Adipocyte (in vitro differentiated cells): ENCODE measurements around the gene SEL1L.
"Not testable (repeated sequence)": the region's sequence is repeated elsewhere in the genome, so short reads cannot be mapped to it uniquely, and the experiment has no call there.

Source experiments
- DNase-seq: peaks from one replicate; pipeline ENCODE4 v3.0.0-alpha.2; 2015; ENCODE audit warnings: low read depth
- H3K27me3 ChIP-seq: replicated peaks from 2 replicates; pipeline ENCODE4 v1.7.0; 2013; ENCODE audit warnings: mild to moderate bottlenecking, low read length, moderate library complexity; ENCODE audit not compliant: control insufficient read depth, insufficient read depth
- H3K36me3 ChIP-seq: 2 replicates; pipeline ENCODE4 v1.7.0; 2013; ENCODE audit warnings: low read length, mild to moderate bottlenecking, moderate library complexity; ENCODE audit not compliant: control insufficient read depth, insufficient read depth, severe bottlenecking
- H3K4me1 ChIP-seq: 2 replicates; pipeline ENCODE4 v1.7.0; 2013; ENCODE audit warnings: mild to moderate bottlenecking, low read length, moderate library complexity; ENCODE audit not compliant: control insufficient read depth, insufficient read depth
- H3K4me3 ChIP-seq: 2 replicates; pipeline ENCODE4 v1.7.0; 2013; ENCODE audit warnings: mild to moderate bottlenecking, low read length, moderate library complexity
- H3K9ac ChIP-seq: 2 replicates; pipeline ENCODE4 v1.7.0; 2013; ENCODE audit warnings: mild to moderate bottlenecking, low read length, moderate library complexity
- H3K9me3 ChIP-seq: 2 replicates; pipeline ENCODE4 v1.7.0; 2013; ENCODE audit warnings: mild to moderate bottlenecking, low read length, moderate library complexity; ENCODE audit not compliant: control insufficient read depth

The SEL1L gene

GRCh38 chr14:81555051-81555450, 21.4 kb upstream of the SEL1L start:
- Histone ChIP-seq H3K4me3 (no peak overlapping the region), H3K4me1 (peaks cover 3% of the 10 kb centered on the region), H3K36me3 (no peaks in the 10 kb centered on the region), H3K9ac (no peak overlapping the region), H3K9me3 (no peaks in the 10 kb centered on the region), H3K27me3 (no peaks in the 10 kb centered on the region)
- DNase-seq = no peak

GRCh38 chr14:81551471-81551870, 17.8 kb upstream of the SEL1L start:
- no peaks in the 10 kb centered on the region for H3K27me3 ChIP-seq
- H3K36me3 ChIP-seq = no peaks in the 10 kb centered on the region
- no peaks in the 10 kb centered on the region for H3K9me3 ChIP-seq
- DNase-seq = no peak
- no peak overlapping the region for H3K4me3 ChIP-seq
- H3K9ac ChIP-seq = no peak overlapping the region
- no peaks in the 10 kb centered on the region for H3K4me1 ChIP-seq

- Histone ChIP-seq H3K9me3 (no peaks in the 10 kb centered on the region), H3K36me3 (no peaks in the 10 kb centered on the region), H3K27me3 (no peaks in the 10 kb centered on the region), H3K4me3 (no peak overlapping the region), H3K9ac (no peak overlapping the region), H3K4me1 (no peaks in the 10 kb centered on the region)
- DNase-seq = no peak
Observed at GRCh38 chr14:81550001-81550637, 16.5 kb upstream of the SEL1L start.

GRCh38 chr14:81541206-81541605, 7.6 kb upstream of the SEL1L start:
- H3K9ac ChIP-seq, H3K27me3 ChIP-seq, H3K36me3 ChIP-seq, H3K4me3 ChIP-seq, H3K4me1 ChIP-seq, H3K9me3 ChIP-seq, DNase-seq: not testable (repeated sequence)

- DNase-seq = no peak
- Histone ChIP-seq H3K9me3 (no peaks in the 10 kb centered on the region), H3K4me1 (peaks cover 20% of the 10 kb centered on the region), H3K9ac (no peak overlapping the region), H3K27me3 (no peaks in the 10 kb centered on the region), H3K4me3 (no peak overlapping the region), H3K36me3 (no peaks in the 10 kb centered on the region)
Observed at GRCh38 chr14:81537193-81537592, 3.5 kb upstream of the SEL1L start.

- H3K36me3 ChIP-seq = no peaks in the 10 kb centered on the region
- H3K27me3 ChIP-seq = no peaks in the 10 kb centered on the region
- no peak overlapping the region for H3K4me3 ChIP-seq
- DNase-seq = no peak
- no peak overlapping the region for H3K9ac ChIP-seq
- no peaks in the 10 kb centered on the region for H3K9me3 ChIP-seq
- peaks cover 24% of the 10 kb centered on the region for H3K4me1 ChIP-seq
Observed at GRCh38 chr14:81536241-81536771, 2.7 kb upstream of the SEL1L start.

GRCh38 chr14:81535396-81536164, 1.9 kb upstream of the SEL1L start:
- Histone ChIP-seq H3K4me1 (peaks cover 26% of the 10 kb centered on the region), H3K9me3 (no peaks in the 10 kb centered on the region), H3K4me3 (no peak overlapping the region), H3K9ac (no peak overlapping the region), H3K36me3 (no peaks in the 10 kb centered on the region), H3K27me3 (no peaks in the 10 kb centered on the region)
- no peak for DNase-seq

GRCh38 chr14:81534510-81535074, 939 bp upstream of the SEL1L start:
- Histone ChIP-seq H3K9me3 (no peaks in the 10 kb centered on the region), H3K27me3 (no peaks in the 10 kb centered on the region), H3K4me3 (no peak overlapping the region), H3K9ac (no peak overlapping the region), H3K4me1 (peaks cover 36% of the 10 kb centered on the region), H3K36me3 (no peaks in the 10 kb centered on the region)
- DNase-seq = no peak

- Histone ChIP-seq H3K9me3 (no peaks in the 10 kb centered on the region), H3K9ac (peak overlapping the region; percentile 95), H3K36me3 (no peaks in the 10 kb centered on the region), H3K4me3 (peak overlapping the region; percentile 98), H3K4me1 (peaks cover 50% of the 10 kb centered on the region), H3K27me3 (no peaks in the 10 kb centered on the region)
- DNase-seq = no peak
Observed at GRCh38 chr14:81533212-81533535, 479 bp downstream of the SEL1L start.

- H3K36me3 ChIP-seq = peaks cover 30% of the 10 kb centered on the region
- peak overlapping the region; percentile 43 for H3K4me3 ChIP-seq
- H3K9me3 ChIP-seq = no peaks in the 10 kb centered on the region
- peak overlapping the region; percentile 6 for H3K9ac ChIP-seq
- H3K27me3 ChIP-seq = no peaks in the 10 kb centered on the region
- peak; percentile 82 for DNase-seq
- peaks cover 39% of the 10 kb centered on the region for H3K4me1 ChIP-seq
Observed at GRCh38 chr14:81529391-81529790, 4.3 kb downstream of the SEL1L start.

GRCh38 chr14:81525129-81525528, 8.5 kb downstream of the SEL1L start:
- no peak for DNase-seq
- peaks cover 64% of the 10 kb centered on the region for H3K36me3 ChIP-seq

More at GRCh38 chr14:81525129-81525528, 8.5 kb downstream of the SEL1L start:
- H3K4me1 ChIP-seq = peaks cover 38% of the 10 kb centered on the region
- H3K4me3 ChIP-seq = no peak overlapping the region
- no peaks in the 10 kb centered on the region for H3K27me3 ChIP-seq
- no peaks in the 10 kb centered on the region for H3K9me3 ChIP-seq
- H3K9ac ChIP-seq = no peak overlapping the region
